ENCODE results near the gene RNU6-7. TPM values are rescaled to one million over a fixed set of nuclear protein-coding genes. Genes with fewer than 3 reads are reported as not detected.

RNU6-7 gene
- total RNA-seq, 1 donor from 2014 or later: not detected

GRCh38 chr14:32249780-32250179, 47.9 kb downstream of the RNU6-7 start:
- H3K4me1 Mint-ChIP-seq (ENCODE audit: low read depth): no peaks in the 10 kb centered on the region
- H3K9me3 Mint-ChIP-seq: no peaks in the 10 kb centered on the region
- H3K4me3 Mint-ChIP-seq: no peak overlapping the region
- H3K27me3 Mint-ChIP-seq (ENCODE audit: insufficient read depth): no peaks in the 10 kb centered on the region
- DNase-seq (ENCODE audit: low spot score): no peak
- H3K36me3 Mint-ChIP-seq (ENCODE audit: low read depth): no peaks in the 10 kb centered on the region
- intact Hi-C loops (cut with micrococcal nuclease): loop anchor here (5.0 kb wide), 2 partner anchors 792 to 1592 kb away; partner anchors contain the start of gene DTD2
- no peak overlapping the region for H3K27ac Mint-ChIP-seq

GRCh38 chr14:32250681-32251080, 48.8 kb downstream of the RNU6-7 start:
- H3K4me3 Mint-ChIP-seq: no peak overlapping the region
- no peak for DNase-seq (ENCODE audit: low spot score)
- H3K27me3 Mint-ChIP-seq (ENCODE audit: insufficient read depth): no peaks in the 10 kb centered on the region
- no peaks in the 10 kb centered on the region for H3K36me3 Mint-ChIP-seq (ENCODE audit: low read depth)
- H3K27ac Mint-ChIP-seq: no peak overlapping the region
- intact Hi-C loops (cut with micrococcal nuclease): loop anchor here (5.0 kb wide), 2 partner anchors 793 to 1593 kb away; partner anchors contain the start of gene DTD2
- no peaks in the 10 kb centered on the region for H3K9me3 Mint-ChIP-seq
- H3K4me1 Mint-ChIP-seq (ENCODE audit: low read depth): no peaks in the 10 kb centered on the region

- intact Hi-C loops (cut with micrococcal nuclease): loop anchor here (5.0 kb wide), 2 partner anchors 794 to 1594 kb away; partner anchors contain the start of gene DTD2
- Mint-ChIP-seq H3K27me3 (ENCODE audit: insufficient read depth) (no peaks in the 10 kb centered on the region), H3K4me1 (ENCODE audit: low read depth) (no peaks in the 10 kb centered on the region), H3K9me3 (no peaks in the 10 kb centered on the region), H3K36me3 (ENCODE audit: low read depth) (no peaks in the 10 kb centered on the region), H3K4me3 (no peak overlapping the region), H3K27ac (no peak overlapping the region)
- DNase-seq (ENCODE audit: low spot score): no peak
Observed at GRCh38 chr14:32251530-32251929, 49.7 kb downstream of the RNU6-7 start.

Other genes with a start within 250 kb of the RNU6-7 start
- 28.2 and 31.8 TPM in 2 replicates for gene ARHGAP5, start 124.7 kb upstream of the RNU6-7 start, total RNA-seq
- gene RNU6-8, start 1.2 kb downstream of the RNU6-7 start, total RNA-seq: not detected in 2 replicates
- gene AKAP6, start 127.3 kb downstream of the RNU6-7 start, total RNA-seq: 0.21 and 0.59 TPM in 2 replicates

All from activated T-helper 1 cell treated with anti-CD3 and anti-CD28 coated beads, Interleukin-12 subunit alpha, Interleukin-12 subunit beta, Interleukin-2, Interleukin-4 antibody, amounts not matched to agents 30 ng/mL and 10 ng/mL and 1 ng/mL, durations not matched to agents 14 hours and 24 hours and 36 hours (primary cell).